PC-9 (cell line): ENCODE results near the gene RER1. TPM values are rescaled to one million over a fixed set of nuclear protein-coding genes. Genes with fewer than 3 reads are reported as not detected.

ENCODE experiments used
- BruUV-seq: library from RNA; stranded (reverse); fragments of 400-500 nt; replicated peaks from 2 replicates; lab custom pipeline; 2021; lab: Mats Ljungman, UMichigan
- CTCF ChIA-PET: fragments of 300-600 bp; sonication (Branson Sonifier 250); formaldehyde crosslinking; loops from one replicate; lab custom pipeline; 2022; ENCODE audit warnings: antibody characterized with exemption; lab: Charles Lee
- POLR2A ChIA-PET: fragments of 300-600 bp; sonication (Branson Sonifier 250); formaldehyde crosslinking; loops from one replicate; lab custom pipeline; 2022; ENCODE audit warnings: antibody characterized with exemption; ENCODE audit not compliant: unreplicated experiment; lab: Charles Lee
- DNase-seq, 2 experiments: peaks; one replicate each; pipeline versions ENCODE4 v3.0.0 to v3.0.0-alpha.2; 2015 to 2022; ENCODE audit warnings: mixed read lengths in 1 of 2
- H2AFZ ChIP-seq: fragments of 200-600 bp; sonication (generic); 2 replicates; pipeline ENCODE4 v1.8.1; 2017; ENCODE audit warnings: antibody characterized with exemption
- H3F3A ChIP-seq: fragments of 200-600 bp; sonication (generic); 2 replicates; pipeline ENCODE4 v1.8.1; 2017; ENCODE audit warnings: antibody characterized with exemption, mild to moderate bottlenecking, low read depth; ENCODE audit not compliant: insufficient read depth
- H3K27ac ChIP-seq: fragments of 200-600 bp; sonication (generic); 2 replicates; pipeline ENCODE4 v1.6.1; 2016; ENCODE audit warnings: mixed run types
- H3K27me3 ChIP-seq: fragments of 200-600 bp; sonication (generic); 2 replicates; pipeline ENCODE4 v1.6.1; 2016; ENCODE audit warnings: low read depth, mixed run types; ENCODE audit not compliant: insufficient read depth
- H3K36me3 ChIP-seq: fragments of 200-600 bp; sonication (generic); 2 replicates; pipeline ENCODE4 v1.6.1; 2016; ENCODE audit warnings: low read depth, mixed run types
- H3K4me1 ChIP-seq: fragments of 200-600 bp; sonication (generic); replicated peaks from 2 replicates; pipeline ENCODE4 v1.6.1; 2016; ENCODE audit warnings: mixed run types; ENCODE audit not compliant: insufficient read depth
- H3K4me2 ChIP-seq: fragments of 200-600 bp; sonication (generic); 2 replicates; pipeline ENCODE4 v1.6.1; 2017; ENCODE audit warnings: mixed run types
- H3K4me3 ChIP-seq: fragments of 200-600 bp; sonication (generic); 2 replicates; pipeline ENCODE4 v1.6.1; 2016; ENCODE audit warnings: mixed run types
- H3K79me2 ChIP-seq: fragments of 200-600 bp; sonication (generic); 2 replicates; pipeline ENCODE4 v1.6.1; 2017; ENCODE audit warnings: low read depth, mixed run types
- H3K9me2 ChIP-seq: fragments of 200-600 bp; sonication (generic); 2 replicates; pipeline ENCODE4 v1.8.1; 2017; ENCODE audit warnings: mild to moderate bottlenecking; ENCODE audit not compliant: insufficient read depth
- H3K9me3 ChIP-seq: fragments of 200-600 bp; sonication (generic); 2 replicates; pipeline ENCODE4 v1.8.1; 2016; ENCODE audit warnings: low read depth; ENCODE audit not compliant: insufficient read depth
- H4K20me1 ChIP-seq: fragments of 200-600 bp; sonication (generic); 2 replicates; pipeline ENCODE4 v1.8.1; 2017; ENCODE audit not compliant: insufficient read depth
- CTCF ChIP-seq: fragments of 200-600 bp; sonication (generic); conservative IDR thresholded peaks from 2 replicates; pipeline ENCODE4 v1.6.1; 2017; ENCODE audit warnings: mixed run types, antibody characterized with exemption, mild to moderate bottlenecking, moderate library complexity
- EZH2 ChIP-seq: fragments of 200-600 bp; sonication (generic); IDR thresholded peaks from 2 replicates; pipeline ENCODE4 v1.8.0; 2017; ENCODE audit warnings: antibody characterized with exemption, low read depth
- intact Hi-C: fragments of 100-400 bp; cut with micrococcal nuclease; formaldehyde crosslinking; loops from one replicate; pipeline ENCODE4 v1.10.0; 2022; ENCODE audit not compliant: unreplicated experiment
- total RNA-seq: library from RNA; stranded (reverse); gene quantifications from 2 replicates; pipeline ENCODE4 v1.2.3, GENCODE V29; 2021

Gene RER1
- total RNA-seq, 1 experiment from 2014 or later = 131 TPM

- peaks cover 42% of the 10 kb centered on the region for H3K27me3 ChIP-seq
- H3K4me3 ChIP-seq = no peak overlapping the region
- H3F3A ChIP-seq = 0 out of 2 replicates have a peak, but pooled peaks cover 5% of the 10 kb centered on the region
- H4K20me1 ChIP-seq = no peaks in the 10 kb centered on the region; the same call in 1 of the 2 replicates
- peaks cover 7% of the 10 kb centered on the region; the same call in 1 of the 2 replicates for H3K9me3 ChIP-seq
- DNase-seq = no peak
- H3K4me1 ChIP-seq = no peaks in the 10 kb centered on the region
- ChIA-PET POLR2A (no interaction called here), CTCF (no interaction called here)
- no peak overlapping the region for H3K27ac ChIP-seq
- H3K9me2 ChIP-seq = no peaks in the 10 kb centered on the region
- no peak overlapping the region for H3K4me2 ChIP-seq
- BruUV-seq = no TSS peak
- H2AFZ ChIP-seq = no peak overlapping the region
- no peaks in the 10 kb centered on the region for H3K79me2 ChIP-seq
- no peaks in the 10 kb centered on the region for H3K36me3 ChIP-seq
- TF ChIP-seq EZH2 (no peak), CTCF (no peak)
- intact Hi-C loops = no loop called here
Measured at GRCh38 chr1:2427976-2428375, 36.3 kb downstream of the RER1 start.

DNA sequence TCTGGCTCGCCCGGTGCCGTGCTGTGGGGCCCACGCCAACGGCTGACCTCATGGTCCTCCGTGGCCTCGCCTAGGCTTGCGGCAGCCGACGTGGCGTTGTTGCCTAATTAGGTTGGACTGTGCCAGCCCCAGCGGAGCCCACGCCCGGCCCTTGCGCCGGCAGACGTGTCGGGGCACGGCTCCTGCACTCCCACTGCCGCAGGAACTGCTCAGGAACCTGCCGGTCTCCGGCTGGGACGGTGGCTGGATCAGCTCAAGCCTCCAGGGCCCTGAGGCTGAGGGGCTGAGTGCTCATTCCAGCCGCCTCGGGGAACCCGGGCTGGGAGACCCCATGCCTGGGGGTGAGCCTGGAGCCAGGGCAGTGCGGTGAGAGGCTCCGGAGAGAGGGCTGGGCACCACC lies 36.8 kb downstream of the RER1 start:
- no peaks in the 10 kb centered on the region; the same call in 1 of the 2 replicates for H4K20me1 ChIP-seq
- H3K27me3 ChIP-seq = peaks cover 42% of the 10 kb centered on the region
- H3K27ac ChIP-seq = no peak overlapping the region
- no peak overlapping the region for H2AFZ ChIP-seq
- H3K4me3 ChIP-seq = no peak overlapping the region
- H3K4me1 ChIP-seq = no peaks in the 10 kb centered on the region
- H3K9me2 ChIP-seq = no peaks in the 10 kb centered on the region
- H3K36me3 ChIP-seq = no peaks in the 10 kb centered on the region
- intact Hi-C loops = no loop called here
- CTCF ChIA-PET = no interaction called here
- peaks cover 2% of the 10 kb centered on the region; the same call in 1 of the 2 replicates for H3K9me3 ChIP-seq
- no peak for DNase-seq
- 0 out of 2 replicates have a peak, but pooled peaks cover 5% of the 10 kb centered on the region for H3F3A ChIP-seq
- POLR2A ChIA-PET = no interaction called here
- TF ChIP-seq CTCF (no peak), EZH2 (no peak)
- no peak overlapping the region for H3K4me2 ChIP-seq
- H3K79me2 ChIP-seq = no peaks in the 10 kb centered on the region
- BruUV-seq = no TSS peak

GRCh38 chr1:2429780-2430591 lies 38.3 kb downstream of the RER1 start:
- Histone ChIP-seq H3K4me2 (no peak overlapping the region), H3K79me2 (no peaks in the 10 kb centered on the region), H3K27ac (no peak overlapping the region), H2AFZ (no peak overlapping the region), H3F3A (0 out of 2 replicates have a peak, but pooled peaks cover 5% of the 10 kb centered on the region), H4K20me1 (no peaks in the 10 kb centered on the region; the same call in 1 of the 2 replicates), H3K36me3 (no peaks in the 10 kb centered on the region), H3K9me3 (no peaks in the 10 kb centered on the region), H3K27me3 (peaks cover 54% of the 10 kb centered on the region), H3K9me2 (no peaks in the 10 kb centered on the region), H3K4me3 (no peak overlapping the region), H3K4me1 (no peaks in the 10 kb centered on the region)
- BruUV-seq = no TSS peak
- intact Hi-C loops = no loop called here
- ChIA-PET CTCF (no interaction called here), POLR2A (no interaction called here)
- peak; percentile 63 for TF ChIP-seq CTCF
- no peak for TF ChIP-seq EZH2
- no peak for DNase-seq
